ENCODE data around the gene DIMT1. TPM values are rescaled to one million over a fixed set of nuclear protein-coding genes. Genes with fewer than 3 reads are reported as not detected.

The DIMT1 gene
- total and polyA plus RNA-seq, 2 of the 8 experiments (the other 6 are each of a cell fraction or from before 2014, with no cell fraction given), result 19.3 to 42.1 TPM

DNA sequence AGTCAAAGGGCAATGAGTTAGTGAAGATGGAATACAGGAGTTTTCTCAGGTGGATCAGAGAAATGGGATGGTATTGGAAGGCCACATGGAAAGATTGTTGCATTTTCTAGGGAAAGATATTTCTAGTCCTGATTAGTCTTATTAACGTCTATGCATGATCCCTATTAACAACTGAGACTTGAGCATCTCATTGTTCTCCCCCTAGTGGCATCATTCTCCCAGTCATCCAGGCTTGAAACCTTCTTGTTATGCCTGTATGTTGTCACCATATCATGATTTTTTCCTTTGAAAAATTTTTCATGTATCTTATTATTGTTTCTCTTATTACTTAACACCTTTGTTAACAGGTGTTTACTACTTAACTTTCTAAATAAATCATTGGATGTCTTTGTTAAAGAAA is 63.3 kb downstream of the DIMT1 start (continued):
- TF ChIP-seq CREB1 (IDR thresholded peaks at IDR 0.05) (no peak), SIX5 (IDR thresholded peaks at IDR 0.05; ENCODE audit: low read depth, low read length) (no peak), POLR2AphosphoS5 (IDR thresholded peaks at IDR 0.05; ENCODE audit: low read depth, low read length) (no peak)

Small RNAs within 50 kb of the gene (small RNA-seq; reads per million reads assigned to genes)
- gene RNU6-661P (ENCODE audit: insufficient read depth), result not detected

Other genes starting within 250 kb of the DIMT1 start
- 92.4 and 97.1 TPM in 2 replicates for gene KIF2A, start 97.7 kb downstream of the DIMT1 start, total RNA-seq (2021; fragmentation: NEBNext Ultra II Directional; extraction: Animal tissue kit (Norgen Biotek cat#: 25700))
- 13.1 and 18.4 TPM in 2 replicates for gene KIF2A, start 97.7 kb downstream of the DIMT1 start, polyA plus RNA-seq (2011; rRNA removed)
- 64.4 and 70.2 TPM in 2 replicates for gene IPO11, start 8.9 kb upstream of the DIMT1 start, total RNA-seq (2021; fragmentation: NEBNext Ultra II Directional; extraction: Animal tissue kit (Norgen Biotek cat#: 25700))
- gene IPO11, start 8.9 kb upstream of the DIMT1 start, polyA plus RNA-seq (2011; rRNA removed), result 20.1 and 23.6 TPM in 2 replicates
- gene LRRC70, start 174.9 kb upstream of the DIMT1 start, total RNA-seq (2021; fragmentation: NEBNext Ultra II Directional; extraction: Animal tissue kit (Norgen Biotek cat#: 25700)), result 0.17 and 0.67 TPM in 2 replicates
- 0.16 and 0.62 TPM in 2 replicates for gene LRRC70, start 174.9 kb upstream of the DIMT1 start, polyA plus RNA-seq (2011; rRNA removed)